ENCODE measurements around the gene SBF1. TPM values are rescaled to one million over a fixed set of nuclear protein-coding genes. Genes with fewer than 3 reads are reported as not detected.

SBF1 gene
- total and polyA plus RNA-seq, 2 donors (not counting 1 experiment from before 2014, with no cell fraction given) = 110 to 254 TPM

DNA sequence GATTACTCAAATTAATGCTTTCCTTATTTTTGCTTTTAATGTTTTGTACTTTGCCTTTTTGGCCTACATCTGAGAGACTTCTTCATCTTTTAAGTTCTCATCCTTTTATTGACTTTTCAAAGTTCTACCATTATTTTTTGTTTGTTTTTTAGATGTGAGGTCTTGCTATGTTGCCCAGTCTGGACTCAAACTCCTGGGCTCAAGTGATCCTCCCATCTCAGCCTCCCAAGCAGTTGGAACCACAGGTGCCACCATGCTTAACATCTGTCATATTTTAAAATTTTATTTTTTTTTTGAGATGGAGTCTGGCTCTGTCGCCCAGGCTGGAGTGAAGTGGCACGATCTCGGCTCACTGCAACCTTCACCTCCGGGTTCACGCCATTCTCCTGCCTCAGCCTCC, 73.9 kb downstream of the SBF1 start:
- WGBS (ENCODE audit: insufficient coverage) = 83% methylated on average over 5 of the region's 5 CpGs
- TF ChIP-seq, protein P1, sequence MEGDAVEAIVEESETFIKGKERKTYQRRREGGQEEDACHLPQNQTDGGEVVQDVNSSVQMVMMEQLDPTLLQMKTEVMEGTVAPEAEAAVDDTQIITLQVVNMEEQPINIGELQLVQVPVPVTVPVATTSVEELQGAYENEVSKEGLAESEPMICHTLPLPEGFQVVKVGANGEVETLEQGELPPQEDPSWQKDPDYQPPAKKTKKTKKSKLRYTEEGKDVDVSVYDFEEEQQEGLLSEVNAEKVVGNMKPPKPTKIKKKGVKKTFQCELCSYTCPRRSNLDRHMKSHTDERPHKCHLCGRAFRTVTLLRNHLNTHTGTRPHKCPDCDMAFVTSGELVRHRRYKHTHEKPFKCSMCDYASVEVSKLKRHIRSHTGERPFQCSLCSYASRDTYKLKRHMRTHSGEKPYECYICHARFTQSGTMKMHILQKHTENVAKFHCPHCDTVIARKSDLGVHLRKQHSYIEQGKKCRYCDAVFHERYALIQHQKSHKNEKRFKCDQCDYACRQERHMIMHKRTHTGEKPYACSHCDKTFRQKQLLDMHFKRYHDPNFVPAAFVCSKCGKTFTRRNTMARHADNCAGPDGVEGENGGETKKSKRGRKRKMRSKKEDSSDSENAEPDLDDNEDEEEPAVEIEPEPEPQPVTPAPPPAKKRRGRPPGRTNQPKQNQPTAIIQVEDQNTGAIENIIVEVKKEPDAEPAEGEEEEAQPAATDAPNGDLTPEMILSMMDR (IDR thresholded peaks at IDR 0.05) = no peak
- no peak for TF ChIP-seq EZH2 (IDR thresholded peaks at IDR 0.05; ENCODE audit: borderline replicate concordance, insufficient read depth, low read depth, low read length, poor library complexity, severe bottlenecking)
- H3K4me2 ChIP-seq (replicated peaks; ENCODE audit: low read depth, low read length, poor library complexity, severe bottlenecking) = no peak overlapping the region
- peak overlapping the region in 1 of 2 donors; percentile 47 for H3K27ac ChIP-seq (ENCODE audit: low read length in 2 of 2)
- peaks cover 43% of the 10 kb centered on the region for H3K4me1 Mint-ChIP-seq
- no peak overlapping the region for H3K4me3 ChIP-seq (ENCODE audit: control extremely low read depth in 1 of 5, extremely low read depth in 1 of 5, insufficient read depth in 1 of 5, low read depth in 2 of 5, low read length in 4 of 5)
- H3K36me3 ChIP-seq (replicated peaks in 1 of 2; ENCODE audit: control extremely low read depth in 1 of 2, control insufficient read depth in 1 of 2, extremely low read depth in 1 of 2, insufficient read depth in 2 of 2, low read length in 1 of 2) = peaks cover 5 to 20% of the 10 kb centered on the region in 2 experiments
- no peaks in the 10 kb centered on the region for H3K9me3 Mint-ChIP-seq (ENCODE audit: insufficient read depth)
- H2AFZ ChIP-seq (ENCODE audit: insufficient read depth, low read depth, low read length, poor library complexity, severe bottlenecking) = no peak overlapping the region
- H3K4me1 ChIP-seq (ENCODE audit: control insufficient read depth in 2 of 2, insufficient read depth in 2 of 2, low read length in 2 of 2) = peaks cover 30 to 44% of the 10 kb centered on the region in 2 donors
- no peaks in the 10 kb centered on the region for H3K27me3 Mint-ChIP-seq
- H3K4me3 Mint-ChIP-seq = no peak overlapping the region
- ChIA-PET CTCF (interaction anchor here (0.5 to 6.1 kb wide), 4 partner anchors 59 to 228 kb away, joined by 3 to 42 read pairs (median 8); no protein-coding TSS in a partner anchor), POLR2A (interaction anchor here (0.6 kb wide), 1 partner anchor 103 kb away, joined by 3 read pairs; no protein-coding TSS in a partner anchor)
- H3K27ac Mint-ChIP-seq = no peak overlapping the region
- DNase-seq = no peak
- H4K20me1 ChIP-seq (ENCODE audit: control insufficient read depth, insufficient read depth, low read length, poor library complexity, severe bottlenecking) = peaks cover 44% of the 10 kb centered on the region
- ATAC-seq (ENCODE audit: low read depth) = no peak
- intact Hi-C loops (cut with micrococcal nuclease) = loop anchor here (2.0 kb wide), 1 partner anchor 98 kb away; no protein-coding TSS in a partner anchor
- peaks cover 39% of the 10 kb centered on the region for H3K79me2 ChIP-seq (ENCODE audit: control insufficient read depth, insufficient read depth, low read length)
- no peaks in the 10 kb centered on the region for H3K27me3 ChIP-seq (replicated peaks in 1 of 4; ENCODE audit: control extremely low read depth in 1 of 4, control insufficient read depth in 3 of 4, insufficient read depth in 4 of 4, low read length in 3 of 4)
- H3K9me3 ChIP-seq (ENCODE audit: control extremely low read depth in 1 of 3, control insufficient read depth in 2 of 3, insufficient read depth in 1 of 3, low read length in 2 of 3) = no peaks in the 10 kb centered on the region
- no peak overlapping the region for H3K9ac ChIP-seq (ENCODE audit: low read length)

DNA sequence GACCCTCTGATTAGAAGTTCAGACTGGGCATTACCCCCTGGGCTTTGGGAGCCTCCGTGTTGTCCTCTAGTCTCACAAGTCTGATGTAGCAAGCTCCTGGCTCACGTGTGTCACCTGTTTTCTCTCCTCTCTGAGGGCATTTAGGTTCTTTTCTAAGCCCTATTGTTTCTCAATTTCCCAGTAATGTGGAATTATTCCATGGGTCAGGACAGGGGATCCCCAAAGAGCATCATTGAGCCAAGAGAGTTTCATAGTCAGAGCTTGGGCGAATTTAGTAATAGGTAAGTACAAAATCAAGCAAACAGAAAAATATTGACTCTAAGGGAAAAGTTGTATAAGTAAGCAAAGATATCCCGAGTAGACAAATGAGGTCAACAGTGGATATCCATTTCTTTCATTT, 74.4 kb downstream of the SBF1 start:
- Histone ChIP-seq H3K27me3 (replicated peaks in 1 of 4; ENCODE audit: control extremely low read depth in 1 of 4, control insufficient read depth in 3 of 4, insufficient read depth in 4 of 4, low read length in 3 of 4) (no peaks in the 10 kb centered on the region), H3K9ac (ENCODE audit: low read length) (no peak overlapping the region), H3K4me1 (ENCODE audit: control insufficient read depth in 2 of 2, insufficient read depth in 2 of 2, low read length in 2 of 2) (peaks cover 30 to 44% of the 10 kb centered on the region in 2 donors), H4K20me1 (ENCODE audit: control insufficient read depth, insufficient read depth, low read length, poor library complexity, severe bottlenecking) (peaks cover 47% of the 10 kb centered on the region), H3K79me2 (ENCODE audit: control insufficient read depth, insufficient read depth, low read length) (peaks cover 42% of the 10 kb centered on the region), H3K4me3 (ENCODE audit: control extremely low read depth in 1 of 5, extremely low read depth in 1 of 5, insufficient read depth in 1 of 5, low read depth in 2 of 5, low read length in 4 of 5) (no peak overlapping the region), H3K36me3 (replicated peaks in 1 of 2; ENCODE audit: control extremely low read depth in 1 of 2, control insufficient read depth in 1 of 2, extremely low read depth in 1 of 2, insufficient read depth in 2 of 2, low read length in 1 of 2) (peaks cover 5 to 20% of the 10 kb centered on the region in 2 experiments), H3K4me2 (replicated peaks; ENCODE audit: low read depth, low read length, poor library complexity, severe bottlenecking) (peak overlapping the region; percentile 42), H2AFZ (ENCODE audit: insufficient read depth, low read depth, low read length, poor library complexity, severe bottlenecking) (peak overlapping the region; percentile 17), H3K27ac (ENCODE audit: low read length in 2 of 2) (peak overlapping the region; percentile 45 to 47), H3K9me3 (ENCODE audit: control extremely low read depth in 1 of 3, control insufficient read depth in 2 of 3, insufficient read depth in 1 of 3, low read length in 2 of 3) (no peaks in the 10 kb centered on the region)
- intact Hi-C loops (cut with micrococcal nuclease) = loop anchor here (2.0 kb wide), 1 partner anchor 98 kb away; no protein-coding TSS in a partner anchor
- Mint-ChIP-seq H3K4me1 (peaks cover 43% of the 10 kb centered on the region), H3K27me3 (no peaks in the 10 kb centered on the region), H3K9me3 (ENCODE audit: insufficient read depth) (no peaks in the 10 kb centered on the region), H3K27ac (peak overlapping the region; percentile 88), H3K4me3 (peak overlapping the region; percentile 66)
- POLR2A ChIA-PET = interaction anchor here (1.3 kb wide), 1 partner anchor 125 kb away, joined by 3 read pairs; the partner anchor contains the start of gene SCO2
- CTCF ChIA-PET = interaction anchor here (0.5 to 6.1 kb wide), 10 partner anchors 16 to 227 kb away, joined by 3 to 42 read pairs (median 4); partner anchors contain the start of genes SCO2 and TUBGCP6
- TF ChIP-seq, protein P1 (IDR thresholded peaks at IDR 0.05) = no peak
- no peak for TF ChIP-seq EZH2 (IDR thresholded peaks at IDR 0.05; ENCODE audit: borderline replicate concordance, insufficient read depth, low read depth, low read length, poor library complexity, severe bottlenecking)
- ATAC-seq (ENCODE audit: low read depth) (no peak), DNase-seq (no peak)
- WGBS (ENCODE audit: insufficient coverage) = 83% methylated on average over 1 of the region's 4 CpGs

All from B cell (primary cell).